GM19240 (cell line): ENCODE results near the gene BRINP1.

ENCODE experiments used
- DNase-seq: peaks from one replicate; pipeline ENCODE4 v3.0.0; 2011; ENCODE audit warnings: low spot score; ENCODE audit not compliant: insufficient read length

Gene BRINP1

DNA sequence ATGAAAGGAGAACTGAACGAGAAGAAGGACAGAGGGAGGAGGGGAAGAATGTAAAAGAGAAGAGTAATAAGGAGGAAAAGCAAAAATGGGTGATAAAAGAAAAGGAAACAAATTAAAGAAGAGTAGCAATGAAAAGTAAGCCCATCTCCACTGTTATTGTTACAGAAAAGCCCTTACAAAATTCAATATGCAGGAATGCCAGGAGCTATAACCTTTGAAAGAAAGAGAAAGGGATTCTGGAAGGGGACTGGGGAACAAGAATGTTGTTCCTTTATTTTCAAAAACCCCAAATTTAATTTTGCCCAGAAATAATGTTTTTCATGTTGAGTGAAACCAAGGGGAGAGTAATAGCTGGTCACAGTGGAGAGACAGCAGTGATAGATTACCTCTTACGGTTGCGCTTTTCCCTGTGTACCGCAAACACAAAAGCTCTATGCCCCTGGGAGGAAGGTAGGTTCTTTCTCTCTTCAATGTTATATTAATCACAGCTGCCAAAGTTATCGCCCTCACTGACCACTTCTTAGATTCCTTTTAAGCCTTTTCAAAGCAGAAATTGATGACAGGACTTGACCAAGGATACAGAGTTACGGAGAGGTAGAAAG lies 86.7 kb downstream of the BRINP1 start:
- DNase-seq = no peak

DNA sequence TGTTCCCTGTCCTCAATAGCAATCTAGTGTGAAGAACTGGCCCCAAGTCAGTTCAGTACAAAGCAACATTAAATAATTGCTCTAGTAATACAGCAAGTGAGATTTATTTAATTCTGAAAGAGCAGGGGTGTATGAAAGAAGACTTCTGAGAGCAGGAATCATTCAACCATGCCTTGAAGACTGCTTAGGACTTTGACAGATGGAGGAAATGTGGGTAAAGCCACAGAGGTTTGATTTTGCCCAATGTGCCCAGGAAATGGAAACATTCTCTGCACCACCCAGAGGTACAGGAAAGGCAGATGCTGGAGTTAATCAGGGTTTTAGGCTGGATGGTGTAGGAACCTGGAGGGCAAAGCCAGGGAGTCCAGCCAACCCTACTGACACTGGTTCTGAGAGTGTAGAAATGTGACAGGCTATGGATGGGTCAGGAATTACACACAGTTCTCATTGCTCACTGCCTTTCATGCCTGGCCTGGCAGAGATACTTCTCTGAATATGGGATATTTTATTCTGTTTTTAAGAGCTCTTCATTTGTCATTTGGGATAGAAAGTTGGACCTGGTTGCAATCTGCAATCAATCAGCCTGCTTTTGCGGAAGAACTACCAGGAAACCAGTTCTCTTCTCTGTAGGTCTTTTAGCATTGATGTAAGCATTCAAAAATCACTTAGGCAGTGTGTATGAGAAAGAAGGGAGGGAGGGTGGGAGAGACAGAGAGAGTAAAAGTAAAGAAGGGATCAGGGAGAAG lies 88.3 kb downstream of the BRINP1 start:
- no peak for DNase-seq

DNA sequence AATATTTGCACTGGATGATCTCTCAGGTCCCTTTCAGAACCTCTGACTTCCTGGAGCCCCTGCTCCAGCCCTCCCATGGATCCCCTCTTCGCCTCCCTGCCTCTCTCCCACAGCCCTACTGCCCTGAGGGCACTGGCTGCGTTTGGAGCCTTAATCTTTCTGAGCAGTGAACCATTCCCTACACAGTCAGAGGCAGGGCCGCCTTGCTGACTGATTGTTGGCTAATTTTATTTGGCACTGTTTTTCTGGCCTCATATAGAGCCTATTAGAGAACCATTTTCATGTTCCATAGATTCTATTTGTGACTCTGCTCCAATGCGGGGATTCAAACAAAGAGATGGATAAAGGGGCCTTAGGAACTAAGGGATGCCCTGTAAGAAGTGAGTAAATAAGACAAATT lies 91.1 kb downstream of the BRINP1 start:
- DNase-seq = no peak

DNA sequence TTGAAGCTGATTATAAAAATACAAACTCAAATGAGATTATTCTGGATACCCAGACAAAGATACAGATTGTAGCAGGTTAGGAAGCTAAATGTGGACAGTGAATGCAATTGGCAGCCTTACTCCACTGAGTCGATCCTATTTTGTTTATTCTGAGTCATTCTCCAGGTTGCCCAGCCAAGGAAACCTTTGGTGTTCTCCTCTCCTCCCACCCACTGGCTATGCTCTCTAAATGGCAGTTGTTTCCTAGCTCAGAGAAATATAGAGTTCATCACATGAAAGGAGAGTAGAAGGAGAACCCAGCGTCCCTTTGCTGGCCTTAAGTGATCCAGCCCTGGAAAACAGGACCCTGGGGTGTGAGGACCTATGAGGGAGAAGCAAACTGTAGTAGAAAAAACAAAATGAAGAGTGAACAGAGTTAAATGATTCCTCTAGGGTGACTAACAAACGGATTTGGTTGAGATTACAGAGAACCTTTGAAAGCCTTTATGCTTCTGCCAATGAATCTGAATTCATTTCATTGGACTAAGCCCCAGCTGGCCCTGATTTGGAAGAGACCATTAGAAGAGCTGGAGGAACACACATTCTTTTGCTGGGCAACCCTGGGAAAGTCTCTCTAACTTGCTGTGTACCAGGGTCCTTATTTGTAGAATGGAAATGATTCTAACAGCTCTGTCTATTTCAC lies 95.1 kb downstream of the BRINP1 start:
- DNase-seq = no peak

DNA sequence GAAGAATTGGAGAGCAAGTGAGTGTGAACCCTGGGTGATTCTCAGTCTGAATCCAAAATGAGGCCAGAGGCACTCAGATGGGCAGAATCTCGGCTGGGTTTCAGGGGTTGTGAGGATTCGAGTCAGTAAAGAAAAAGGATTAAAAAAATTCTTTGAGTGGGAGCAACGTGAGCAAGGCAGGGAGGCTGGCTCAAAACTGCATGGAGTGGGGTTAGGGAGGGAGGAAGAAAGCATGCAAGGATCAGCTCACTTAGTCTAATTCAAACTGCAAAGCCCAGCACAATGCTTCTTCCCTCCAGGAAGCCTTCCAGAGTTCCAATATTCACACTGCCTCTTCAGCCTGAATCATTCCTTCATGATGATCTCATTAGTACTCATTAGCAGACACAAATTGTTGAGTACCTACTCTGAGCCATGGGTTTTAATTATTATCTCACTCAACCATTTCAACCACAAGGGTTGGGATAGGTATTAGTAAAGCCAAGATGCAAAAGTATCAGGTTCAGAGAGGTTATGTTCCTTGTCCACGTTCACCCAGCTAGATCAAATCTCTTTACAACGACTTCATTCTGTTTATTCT lies 95.8 kb downstream of the BRINP1 start:
- DNase-seq = no peak

DNA sequence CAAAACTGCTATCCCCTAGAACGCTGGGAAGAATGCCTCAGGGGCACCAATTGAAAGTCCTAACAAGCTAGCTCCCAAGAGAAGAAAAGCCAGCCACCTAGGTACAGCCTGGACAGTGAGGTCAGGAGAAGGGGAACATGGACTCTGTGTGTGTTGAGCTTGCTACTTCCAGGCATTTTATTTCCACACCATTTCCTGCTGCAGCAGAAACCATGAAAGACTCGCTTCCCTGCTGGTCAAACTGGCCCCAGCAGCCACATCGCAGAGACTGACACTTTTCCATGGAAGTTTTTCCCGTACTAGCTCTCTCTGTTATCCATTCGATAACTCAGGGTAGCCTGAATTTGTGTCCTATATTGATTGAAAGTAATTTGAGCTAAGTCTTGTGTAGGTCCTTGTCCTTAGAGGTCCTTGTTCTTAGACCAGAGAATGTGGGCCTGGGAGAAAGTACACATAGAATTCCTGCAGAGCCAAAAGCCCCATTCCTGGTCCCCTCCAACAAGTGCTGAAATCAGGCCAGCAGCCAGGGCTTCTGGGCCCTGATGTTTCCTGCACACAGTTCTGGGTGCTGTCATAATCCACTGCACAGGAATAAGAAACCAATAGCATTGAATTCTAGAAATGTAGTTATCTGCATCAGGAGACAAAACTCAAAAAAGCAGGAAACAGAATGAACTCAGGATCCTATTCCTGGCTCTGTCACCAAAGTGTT lies 96.6 kb downstream of the BRINP1 start:
- no peak for DNase-seq

DNA sequence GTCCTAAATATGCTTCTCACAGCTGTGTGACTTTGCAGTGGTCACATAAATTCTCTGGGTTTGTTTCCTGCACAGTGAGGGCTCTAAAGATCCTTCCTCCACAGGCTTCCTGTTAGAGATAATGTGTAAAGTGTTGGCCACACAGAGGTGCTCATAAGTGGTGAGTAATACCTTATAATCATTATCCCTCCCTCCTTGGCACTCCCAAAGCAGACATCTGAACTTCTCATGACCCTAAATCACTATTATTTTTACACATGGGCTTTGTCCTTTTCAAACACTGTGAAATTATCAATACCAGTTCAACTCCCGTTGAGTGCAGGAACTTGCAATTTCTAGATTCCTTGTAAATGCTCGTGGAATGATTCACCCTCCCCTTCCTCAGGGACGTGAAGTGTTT lies 100.2 kb downstream of the BRINP1 start:
- DNase-seq = no peak

DNA sequence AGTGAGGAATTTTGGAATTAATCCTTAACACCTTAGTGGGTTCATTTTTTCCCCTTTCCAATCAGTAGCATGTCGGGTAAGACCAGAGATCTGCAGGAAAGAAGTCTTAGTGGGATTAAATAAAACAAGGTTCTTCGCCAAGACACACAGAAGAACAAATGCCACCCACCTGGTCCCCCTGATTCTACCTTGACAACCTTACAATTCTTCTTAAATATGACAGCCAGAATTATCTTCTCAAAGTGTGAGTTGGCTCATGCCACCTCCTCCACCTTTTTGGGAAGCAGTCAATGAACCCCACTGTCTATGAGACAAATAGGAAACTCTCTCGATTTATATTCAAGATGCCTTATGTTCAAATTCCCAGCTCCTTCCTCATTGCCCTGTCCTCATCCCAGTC lies 105.1 kb downstream of the BRINP1 start:
- no peak for DNase-seq

DNA sequence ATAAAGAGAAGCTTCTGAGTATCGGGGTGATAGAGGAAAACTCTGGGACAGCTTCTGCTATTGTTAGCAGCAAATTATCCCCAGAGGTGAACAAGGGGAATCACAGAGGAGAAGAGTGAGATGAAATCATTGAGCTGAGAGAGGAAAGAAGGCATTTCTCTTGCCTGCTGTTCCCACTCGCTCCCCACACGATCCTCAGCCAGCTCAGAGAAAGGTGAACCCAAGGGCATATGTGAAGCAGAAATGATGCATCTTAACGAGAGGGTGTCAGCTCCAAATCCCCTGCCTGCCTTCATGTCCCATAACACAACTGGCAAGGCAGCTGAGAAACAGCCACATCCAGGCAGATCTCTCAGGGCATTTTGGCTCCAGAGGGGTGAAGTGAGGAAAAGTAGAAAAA lies 111.6 kb downstream of the BRINP1 start:
- DNase-seq = no peak

DNA sequence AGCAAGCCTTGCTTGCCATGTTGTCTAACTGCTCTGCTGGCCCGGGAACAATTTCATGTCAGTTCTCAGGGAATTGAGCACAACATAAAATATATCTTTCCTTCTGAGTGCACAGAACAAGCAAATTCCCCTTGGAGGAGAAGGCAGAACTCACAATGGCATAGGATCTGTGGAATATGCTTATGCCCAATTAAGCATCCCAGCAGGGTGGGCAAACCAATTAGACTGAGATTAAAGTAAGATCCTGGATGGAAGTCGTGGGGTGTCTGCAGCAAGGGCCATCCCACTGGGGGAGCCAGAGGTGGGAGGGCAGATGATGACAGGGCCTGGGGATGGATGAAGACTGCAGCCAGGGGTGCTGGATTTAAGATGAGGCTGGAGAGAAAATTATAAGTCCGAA lies 114.1 kb downstream of the BRINP1 start:
- DNase-seq = no peak

DNA sequence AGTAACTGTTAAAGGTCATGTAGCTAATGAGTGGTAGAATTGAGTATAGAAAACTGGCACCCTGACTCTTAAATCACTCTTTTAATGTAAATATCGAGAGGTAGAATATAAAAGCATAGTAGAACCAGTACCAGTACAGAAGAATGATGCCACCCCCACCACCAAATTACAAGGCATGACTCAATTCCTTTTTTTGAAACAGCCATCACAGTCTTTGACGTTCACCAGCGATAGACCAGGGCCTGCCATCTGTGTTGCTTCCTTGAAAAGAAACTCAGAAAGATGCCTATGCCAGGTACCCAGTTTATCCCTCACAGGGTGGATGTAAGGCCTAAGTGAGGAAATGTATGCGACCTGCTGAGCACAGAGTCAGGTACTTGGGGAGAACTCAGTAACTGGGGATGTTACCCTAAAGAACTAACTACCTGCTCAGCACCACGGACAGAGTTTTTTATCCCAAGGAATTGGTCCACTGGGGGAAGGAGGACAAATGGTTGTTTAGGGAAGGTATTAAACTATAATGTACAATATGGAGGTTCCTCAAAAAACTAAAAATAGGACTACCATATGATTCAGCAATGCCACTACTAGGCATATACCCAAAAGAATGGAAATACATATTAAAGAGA lies 116.5 kb downstream of the BRINP1 start:
- no peak for DNase-seq

DNA sequence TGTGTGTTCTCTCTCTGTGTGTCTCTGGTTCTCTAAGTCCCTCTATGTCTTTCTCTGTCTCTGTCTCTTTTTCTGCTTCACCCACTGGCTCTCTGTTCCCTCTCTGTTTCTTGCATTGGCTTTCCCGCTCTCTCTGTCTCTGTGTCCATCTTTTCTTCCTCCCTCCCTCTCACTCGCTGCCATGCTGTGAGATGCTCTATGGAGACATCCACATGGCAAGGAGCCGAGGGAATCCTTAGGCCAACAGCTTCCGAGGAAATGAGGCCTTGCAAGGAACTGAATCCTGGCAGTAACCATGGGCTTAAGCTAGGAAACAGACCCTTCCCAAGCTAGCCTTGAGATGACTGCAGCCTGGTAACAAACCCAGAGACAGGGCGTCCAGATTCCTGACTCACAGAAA lies 117.3 kb downstream of the BRINP1 start:
- no peak for DNase-seq

DNA sequence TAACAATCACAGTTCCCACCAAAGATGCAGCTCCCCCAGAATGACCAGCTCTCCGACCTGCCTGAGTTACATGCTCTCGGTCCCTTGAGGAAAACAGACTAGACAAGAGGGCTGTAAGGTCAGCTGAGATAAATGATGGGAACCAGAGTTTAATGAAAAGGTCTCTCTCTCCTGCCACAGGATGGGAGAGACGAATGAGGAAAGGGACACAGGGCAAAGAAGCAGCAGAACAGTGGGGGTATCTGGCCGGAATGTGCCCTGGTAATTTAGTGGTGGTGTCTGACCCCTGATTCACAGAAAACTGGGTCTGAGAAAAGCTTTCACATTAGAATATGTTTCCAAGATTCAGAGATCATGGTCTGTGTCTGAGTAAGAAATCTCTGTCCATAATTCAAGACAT lies 118.5 kb downstream of the BRINP1 start:
- DNase-seq = no peak

DNA sequence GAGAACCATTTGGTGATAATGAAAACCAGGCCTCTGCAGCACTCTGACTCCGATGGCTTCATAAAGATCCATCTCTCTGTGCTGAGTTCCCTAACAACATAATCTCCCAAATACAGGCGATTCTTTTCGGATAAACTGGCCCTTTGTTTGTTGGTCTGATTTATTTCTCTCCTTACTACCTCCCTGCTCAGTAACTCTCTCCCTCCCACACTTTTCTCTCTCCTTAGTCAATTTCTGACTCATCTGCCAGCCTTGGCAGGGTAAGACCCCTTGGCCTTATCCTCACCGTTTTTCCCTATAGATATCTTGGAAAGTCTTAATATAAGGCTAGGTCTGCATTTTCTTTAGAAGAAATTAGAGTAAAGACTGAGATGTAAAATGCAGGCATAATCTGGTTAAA lies 128.7 kb downstream of the BRINP1 start:
- DNase-seq = no peak

DNA sequence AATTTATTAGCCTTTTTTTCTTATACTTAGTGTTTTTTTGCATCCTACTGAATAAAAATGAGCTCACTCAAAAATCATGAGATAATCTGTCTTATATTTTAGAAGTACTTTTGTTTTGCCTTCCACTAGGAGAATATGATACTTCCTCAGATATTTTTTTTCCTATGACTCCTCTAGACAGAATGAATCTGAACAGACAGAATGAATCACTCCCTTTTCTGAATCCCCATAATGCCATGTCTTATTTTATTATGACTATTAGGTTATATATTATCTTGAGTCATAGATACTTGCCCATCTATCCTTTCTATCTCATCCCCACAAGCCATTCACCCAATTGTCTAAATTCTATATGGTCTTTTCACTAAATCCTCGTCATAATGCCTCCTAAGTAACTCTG lies 134.6 kb downstream of the BRINP1 start:
- no peak for DNase-seq

DNA sequence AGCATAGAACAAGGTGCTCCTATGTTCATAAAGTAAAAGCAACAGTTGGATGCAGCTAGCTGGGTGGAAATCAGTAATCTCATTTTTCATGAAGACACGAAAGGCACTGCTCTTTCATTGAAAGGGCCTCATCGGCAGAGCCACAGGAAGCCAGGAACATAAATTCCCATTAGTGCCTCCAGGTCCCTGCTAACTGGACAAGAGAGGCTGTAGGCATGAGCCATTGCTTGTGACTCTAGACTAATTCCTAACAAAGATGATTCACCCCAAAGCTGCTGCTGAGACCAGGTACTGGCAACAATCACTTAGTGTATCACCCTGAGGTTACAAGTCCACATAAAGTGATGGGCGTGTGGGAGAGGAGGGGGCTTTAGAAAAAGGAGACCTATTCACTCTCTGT lies 141.8 kb downstream of the BRINP1 start:
- no peak for DNase-seq

DNA sequence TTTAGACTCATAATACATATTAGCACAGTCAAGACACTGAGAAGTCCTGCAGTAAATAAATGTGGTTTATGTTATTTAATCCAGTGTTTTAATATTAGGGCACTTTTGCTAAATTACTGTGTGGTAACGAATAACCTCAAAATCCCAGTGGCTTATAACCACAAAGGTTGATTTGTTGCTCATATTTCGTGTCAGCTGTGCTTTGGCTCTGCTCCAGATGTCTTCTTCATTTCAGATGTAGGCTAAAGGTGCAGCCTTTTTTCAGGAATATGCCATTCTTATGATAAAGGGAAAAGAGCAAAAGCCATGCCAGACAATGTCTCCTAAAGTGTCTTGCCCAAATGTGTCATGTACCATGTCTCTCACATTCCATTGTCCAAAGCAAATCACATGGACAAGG lies 144.8 kb downstream of the BRINP1 start:
- DNase-seq = no peak

DNA sequence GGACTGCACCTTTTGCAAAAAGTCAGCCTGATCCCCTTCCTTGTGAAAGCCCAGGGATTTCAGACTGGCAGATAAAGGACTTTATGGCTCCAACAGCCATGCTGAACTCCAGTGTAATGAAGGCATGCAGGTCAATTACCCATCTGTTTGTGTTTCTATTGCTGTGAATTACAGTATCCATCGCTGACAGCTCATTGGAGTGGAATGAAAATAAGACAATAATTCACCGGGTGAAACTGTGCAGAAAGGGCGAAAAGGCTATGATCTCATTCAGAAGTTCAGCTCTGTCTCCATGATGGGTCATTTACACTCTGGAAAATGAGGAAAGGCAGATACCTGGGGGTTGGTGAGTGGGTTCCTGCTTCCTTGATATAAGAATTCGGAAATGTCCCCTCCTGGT lies 148.0 kb downstream of the BRINP1 start:
- no peak for DNase-seq

DNA sequence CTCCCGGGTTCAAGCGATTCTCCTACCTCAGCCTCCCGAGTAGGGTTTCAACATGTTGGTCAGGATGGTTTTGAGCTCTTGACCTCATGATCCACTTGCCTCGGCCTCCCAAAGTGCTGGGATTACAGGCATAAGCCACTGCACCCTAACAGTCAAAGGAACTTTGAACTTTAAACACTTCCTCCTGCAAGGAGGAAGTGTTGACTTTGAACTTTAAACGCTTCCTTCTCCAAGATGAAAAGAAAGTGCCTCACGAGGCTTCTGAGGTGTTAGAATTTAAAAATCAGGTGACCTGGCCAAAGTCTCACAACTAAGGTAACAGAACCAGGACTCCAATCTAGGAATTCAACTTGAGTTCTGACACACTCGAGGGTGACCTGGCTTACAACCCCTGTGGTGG lies 150.9 kb downstream of the BRINP1 start:
- DNase-seq = no peak

DNA sequence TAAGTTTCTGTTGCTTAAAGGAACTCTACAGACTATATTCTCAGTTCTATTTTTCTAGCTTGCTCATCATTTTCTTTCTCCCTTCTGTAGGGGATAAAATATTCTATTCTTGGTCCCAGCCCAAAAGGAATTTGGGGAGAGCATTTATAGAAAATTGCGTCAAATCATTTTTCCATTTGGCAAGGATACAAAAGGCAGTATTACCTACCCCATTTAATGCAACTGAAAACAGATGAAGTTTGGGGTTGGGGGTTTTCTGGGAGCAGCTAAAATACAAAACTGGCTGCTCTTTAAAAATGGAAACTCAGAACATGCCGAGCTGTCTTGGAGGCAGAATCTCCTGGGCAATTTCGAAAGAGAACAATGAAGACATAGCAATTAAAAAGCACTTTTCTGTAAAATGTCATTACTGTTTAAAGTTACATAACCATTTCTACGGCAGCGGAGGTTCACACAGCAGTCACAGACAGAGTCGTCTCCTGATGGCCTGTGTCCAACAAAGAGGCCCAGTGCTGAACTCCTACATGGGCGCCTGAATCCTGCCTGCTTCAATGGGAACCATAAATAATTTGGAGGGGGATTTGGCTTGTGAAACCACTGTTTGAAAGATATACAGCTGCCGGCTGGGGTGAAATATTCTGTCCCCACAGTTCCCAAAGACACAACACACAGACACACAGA lies 152.4 kb downstream of the BRINP1 start:
- no peak for DNase-seq

DNA sequence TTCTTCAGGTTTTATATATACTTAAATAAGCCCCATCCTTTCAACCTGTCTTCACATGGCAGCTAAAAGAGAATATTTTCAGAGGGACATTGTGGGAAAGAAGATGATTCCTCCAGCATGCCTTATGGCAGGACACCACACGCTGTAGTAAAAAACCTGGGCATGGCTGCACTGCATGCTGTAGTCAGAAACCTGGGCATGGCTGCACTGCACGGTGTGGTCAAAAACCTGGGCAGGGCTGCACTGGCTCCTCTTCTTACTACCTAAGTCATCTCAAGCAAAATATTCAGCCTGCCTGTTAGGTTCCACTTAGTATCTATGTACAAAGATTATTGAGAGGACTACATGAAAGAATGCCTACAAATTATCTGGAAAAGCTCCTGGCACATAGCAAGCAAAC lies 153.6 kb downstream of the BRINP1 start:
- DNase-seq = no peak
